ENCODE measurements around the gene UBA6. TPM values are rescaled to one million over a fixed set of nuclear protein-coding genes. Genes with fewer than 3 reads are reported as not detected.

The UBA6 gene
- total RNA-seq, 1 donor from 2014 or later: 146 TPM

DNA sequence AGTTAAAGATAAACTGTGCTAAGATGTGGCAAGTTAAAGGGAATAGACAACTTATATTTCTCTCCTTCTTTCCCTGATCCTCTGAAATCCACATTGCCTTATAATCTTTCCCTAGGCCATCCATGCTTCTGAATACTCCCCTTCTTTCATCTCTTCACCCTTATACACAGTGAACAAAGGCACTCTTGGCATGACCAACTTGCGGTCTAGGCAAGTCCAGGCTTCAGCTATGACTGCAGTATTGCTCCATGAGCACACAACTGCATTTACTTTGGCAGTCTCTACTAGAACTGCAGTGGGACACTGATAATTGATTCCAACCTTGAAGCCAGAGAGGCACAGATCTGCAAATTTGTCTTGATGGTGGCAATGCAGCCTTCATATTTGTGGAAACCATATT, 24.2 kb upstream of the UBA6 start:
- TF ChIP-seq, protein P1, sequence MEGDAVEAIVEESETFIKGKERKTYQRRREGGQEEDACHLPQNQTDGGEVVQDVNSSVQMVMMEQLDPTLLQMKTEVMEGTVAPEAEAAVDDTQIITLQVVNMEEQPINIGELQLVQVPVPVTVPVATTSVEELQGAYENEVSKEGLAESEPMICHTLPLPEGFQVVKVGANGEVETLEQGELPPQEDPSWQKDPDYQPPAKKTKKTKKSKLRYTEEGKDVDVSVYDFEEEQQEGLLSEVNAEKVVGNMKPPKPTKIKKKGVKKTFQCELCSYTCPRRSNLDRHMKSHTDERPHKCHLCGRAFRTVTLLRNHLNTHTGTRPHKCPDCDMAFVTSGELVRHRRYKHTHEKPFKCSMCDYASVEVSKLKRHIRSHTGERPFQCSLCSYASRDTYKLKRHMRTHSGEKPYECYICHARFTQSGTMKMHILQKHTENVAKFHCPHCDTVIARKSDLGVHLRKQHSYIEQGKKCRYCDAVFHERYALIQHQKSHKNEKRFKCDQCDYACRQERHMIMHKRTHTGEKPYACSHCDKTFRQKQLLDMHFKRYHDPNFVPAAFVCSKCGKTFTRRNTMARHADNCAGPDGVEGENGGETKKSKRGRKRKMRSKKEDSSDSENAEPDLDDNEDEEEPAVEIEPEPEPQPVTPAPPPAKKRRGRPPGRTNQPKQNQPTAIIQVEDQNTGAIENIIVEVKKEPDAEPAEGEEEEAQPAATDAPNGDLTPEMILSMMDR (IDR thresholded peaks at IDR 0.05; ENCODE audit: insufficient read depth, low read length, poor library complexity, severe bottlenecking): no peak
- H3K4me3 ChIP-seq (ENCODE audit: low read depth, low read length): no peak overlapping the region
- H3K36me3 ChIP-seq (ENCODE audit: control insufficient read depth, insufficient read depth, low read length): no peaks in the 10 kb centered on the region
- DNase-seq (ENCODE audit: low read depth): no peak
- H3K27me3 ChIP-seq (ENCODE audit: control insufficient read depth, insufficient read depth, low read length): no peaks in the 10 kb centered on the region

DNA sequence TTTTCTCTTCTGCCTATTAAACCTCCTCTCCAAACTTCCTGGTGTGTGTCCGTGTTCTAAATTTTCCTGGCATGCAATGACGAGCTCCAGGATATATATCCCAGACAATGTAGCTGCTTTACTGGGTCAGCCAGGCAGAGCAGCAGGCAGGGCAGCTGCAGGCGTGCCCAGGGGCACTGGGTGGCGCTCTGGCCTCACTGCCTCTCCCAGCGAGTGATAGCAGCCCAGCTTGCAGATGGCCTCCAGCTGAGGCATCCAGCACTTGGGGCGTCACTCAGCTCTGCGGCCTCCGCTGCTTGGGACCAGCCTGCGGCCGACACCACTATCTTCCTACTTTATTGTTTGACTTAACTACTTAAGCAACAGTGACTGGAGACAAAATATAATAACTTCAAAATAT, 23.0 kb upstream of the UBA6 start:
- TF ChIP-seq, protein P1 (IDR thresholded peaks at IDR 0.05; ENCODE audit: insufficient read depth, low read length, poor library complexity, severe bottlenecking): no peak
- DNase-seq (ENCODE audit: low read depth): no peak
- no peak overlapping the region for H3K4me3 ChIP-seq (ENCODE audit: low read depth, low read length)
- no peaks in the 10 kb centered on the region for H3K27me3 ChIP-seq (ENCODE audit: control insufficient read depth, insufficient read depth, low read length)
- no peaks in the 10 kb centered on the region for H3K36me3 ChIP-seq (ENCODE audit: control insufficient read depth, insufficient read depth, low read length)

DNA sequence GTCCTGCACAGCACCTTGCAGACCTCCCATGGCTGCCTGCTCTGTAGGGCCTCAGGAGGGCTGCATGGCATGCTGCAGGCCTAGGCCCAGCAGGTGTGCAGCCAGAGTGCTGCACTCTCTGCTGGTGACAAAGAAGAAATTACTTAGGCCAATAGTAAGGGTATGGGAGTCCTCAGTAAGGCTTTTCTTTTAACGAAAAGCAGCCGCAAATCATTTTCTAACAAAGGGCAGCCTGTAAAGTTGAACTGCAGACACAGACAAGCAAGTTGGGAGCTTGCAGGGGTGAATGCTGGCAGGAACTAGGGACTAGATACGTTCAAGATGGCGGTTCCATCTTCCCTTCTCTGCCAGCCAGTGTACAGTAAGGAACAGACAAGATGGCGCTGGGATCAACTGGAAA, 22.4 kb upstream of the UBA6 start:
- H3K27me3 ChIP-seq (ENCODE audit: control insufficient read depth, insufficient read depth, low read length): no peaks in the 10 kb centered on the region
- DNase-seq (ENCODE audit: low read depth): no peak
- H3K36me3 ChIP-seq (ENCODE audit: control insufficient read depth, insufficient read depth, low read length): no peaks in the 10 kb centered on the region
- no peak overlapping the region for H3K4me3 ChIP-seq (ENCODE audit: low read depth, low read length)
- TF ChIP-seq, protein P1 (IDR thresholded peaks at IDR 0.05; ENCODE audit: insufficient read depth, low read length, poor library complexity, severe bottlenecking): no peak

DNA sequence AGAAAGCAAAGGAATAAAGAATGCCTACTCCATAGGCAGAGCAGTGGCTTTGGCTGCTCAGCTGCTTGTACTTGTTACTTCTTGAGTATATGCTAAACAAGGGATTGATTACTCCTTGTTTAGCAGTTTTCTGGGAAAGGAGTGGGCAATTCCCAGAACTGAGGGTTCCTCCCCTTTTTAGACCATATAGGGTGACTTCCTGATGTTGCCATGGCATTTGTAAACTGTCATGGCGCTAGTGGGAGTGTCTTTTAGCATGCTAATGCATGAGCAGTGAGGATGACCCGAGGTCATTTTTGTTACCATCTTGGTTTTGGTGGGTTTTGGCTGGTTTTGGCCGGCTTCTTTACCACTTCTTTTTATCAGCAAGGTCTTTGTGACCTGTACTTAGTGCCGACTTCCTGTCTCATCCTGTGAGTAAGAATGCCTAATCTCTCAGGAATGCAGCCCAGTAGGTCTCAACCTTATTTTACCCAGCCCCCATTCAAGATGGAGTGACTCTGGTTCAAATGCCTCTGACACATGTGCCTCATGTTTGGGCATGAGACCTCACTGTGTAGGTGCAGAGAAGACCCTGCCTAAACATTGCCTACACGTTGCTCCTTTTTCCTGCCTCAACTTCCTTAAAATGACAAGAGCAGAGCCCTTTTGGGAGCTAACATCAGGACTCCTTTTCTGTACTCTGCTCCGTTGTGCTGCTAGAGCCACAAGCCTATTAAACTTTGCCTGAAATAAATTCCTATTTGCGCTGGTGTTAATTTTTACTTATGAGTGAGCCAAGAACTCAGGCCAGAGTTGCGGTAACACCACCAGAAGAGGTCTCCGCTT, 21.0 kb upstream of the UBA6 start:
- Histone ChIP-seq H3K27me3 (ENCODE audit: control insufficient read depth, insufficient read depth, low read length) (no peaks in the 10 kb centered on the region), H3K36me3 (ENCODE audit: control insufficient read depth, insufficient read depth, low read length) (no peaks in the 10 kb centered on the region), H3K4me3 (ENCODE audit: low read depth, low read length) (no peak overlapping the region)
- no peak for DNase-seq (ENCODE audit: low read depth)
- TF ChIP-seq, protein P1 (IDR thresholded peaks at IDR 0.05; ENCODE audit: insufficient read depth, low read length, poor library complexity, severe bottlenecking): no peak

DNA sequence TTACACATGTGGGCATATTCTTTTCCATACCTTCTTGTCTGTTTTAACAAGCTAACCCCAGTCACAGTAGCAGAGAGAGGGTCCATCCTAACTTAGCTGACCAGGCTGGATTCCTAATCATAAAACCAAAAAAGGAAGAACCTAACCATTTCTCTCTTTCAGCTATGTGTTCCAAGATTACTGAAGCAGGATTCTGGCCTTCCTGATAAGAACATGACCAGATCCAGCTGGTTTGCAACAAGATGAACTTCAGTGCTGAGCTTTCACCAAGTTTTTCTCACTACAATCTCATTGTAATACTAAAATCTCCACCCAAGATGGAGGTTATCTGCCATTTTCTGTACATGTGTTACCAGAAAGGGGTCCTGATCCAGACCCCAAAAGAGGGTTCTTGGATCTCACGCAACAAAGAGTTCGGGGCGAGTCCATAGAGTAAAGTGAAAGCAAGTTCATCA, 20.4 kb upstream of the UBA6 start:
- no peaks in the 10 kb centered on the region for H3K27me3 ChIP-seq (ENCODE audit: control insufficient read depth, insufficient read depth, low read length)
- no peak for DNase-seq (ENCODE audit: low read depth)
- no peak overlapping the region for H3K4me3 ChIP-seq (ENCODE audit: low read depth, low read length)
- no peaks in the 10 kb centered on the region for H3K36me3 ChIP-seq (ENCODE audit: control insufficient read depth, insufficient read depth, low read length)
- TF ChIP-seq, protein P1 (IDR thresholded peaks at IDR 0.05; ENCODE audit: insufficient read depth, low read length, poor library complexity, severe bottlenecking): no peak
